ENCODE measurements around the gene MFAP4.

The MFAP4 gene

DNA sequence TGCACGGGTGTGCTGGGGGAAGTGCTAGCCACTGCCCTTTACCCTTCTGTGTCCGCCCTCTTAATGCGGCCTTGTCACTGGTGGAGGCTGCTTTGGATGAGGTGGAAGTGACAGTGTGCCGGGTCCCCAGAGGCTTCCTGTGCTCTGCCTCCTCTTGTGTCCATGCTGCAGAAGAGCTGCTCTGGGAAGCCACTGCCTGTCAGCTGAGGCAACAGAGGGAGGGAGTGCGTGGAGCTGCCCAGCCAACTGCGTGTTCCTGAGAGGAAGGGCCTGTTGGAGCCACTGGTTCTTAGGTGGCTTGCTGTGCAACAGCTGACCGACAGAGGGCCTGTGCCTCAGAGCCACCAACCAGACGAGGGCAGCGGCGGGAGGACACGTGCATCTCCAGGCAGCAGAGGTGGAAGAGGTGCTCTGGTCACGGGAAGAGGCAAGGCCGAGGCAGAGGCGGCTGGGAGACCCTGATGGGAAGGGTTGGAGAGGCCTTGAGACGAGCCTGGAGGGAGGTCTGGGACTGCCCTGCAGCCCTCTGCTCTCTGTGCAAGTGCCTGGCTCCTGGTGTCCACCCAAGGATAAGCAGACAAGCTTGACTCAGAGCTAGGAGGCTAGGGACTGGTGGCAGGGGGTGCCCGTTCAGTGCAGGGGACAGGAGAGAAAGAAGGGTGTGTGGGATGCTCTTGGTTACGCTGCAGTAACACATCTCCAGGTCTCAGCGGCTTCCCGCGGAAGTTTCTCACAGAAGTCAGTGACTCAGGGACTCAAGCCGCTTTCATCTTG is 49.9 kb downstream of the MFAP4 start:
- DNase-seq (ENCODE audit: low read depth in 1 of 2, low spot score in 1 of 2): no peak

DNA sequence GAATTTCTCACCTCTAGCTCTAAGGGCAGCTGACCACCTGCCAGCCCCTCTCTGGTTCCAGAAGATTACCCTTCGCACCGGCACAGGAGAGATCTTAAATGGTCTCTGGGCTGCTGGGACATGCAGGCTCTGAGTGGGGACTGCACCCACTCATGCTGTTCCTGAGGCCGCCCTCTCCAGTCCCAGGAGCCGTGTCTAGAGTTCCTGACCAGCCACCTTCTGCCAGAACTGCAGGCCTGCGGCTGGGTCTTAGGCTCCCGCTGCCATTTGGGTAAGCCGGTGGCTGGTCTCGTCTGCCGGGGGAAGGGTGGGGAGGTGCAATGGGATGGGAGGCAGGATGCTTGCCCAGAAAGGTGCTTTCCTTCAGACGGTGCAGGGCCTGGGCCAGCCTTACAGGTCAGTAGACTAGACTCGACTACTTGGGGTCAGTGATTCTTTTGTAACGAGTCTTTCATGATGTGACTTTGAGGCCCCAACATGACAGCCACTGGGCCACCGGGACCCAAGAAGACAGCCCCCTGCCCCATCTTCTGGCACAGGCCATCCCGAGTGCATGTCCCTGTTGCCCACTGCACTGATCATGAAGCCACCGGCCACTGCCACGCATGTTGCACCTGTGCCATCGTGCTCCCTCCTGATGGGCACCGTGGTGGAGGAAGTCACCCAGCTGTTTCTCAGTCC is 50.9 kb downstream of the MFAP4 start:
- no peak for DNase-seq (ENCODE audit: low read depth in 1 of 2, low spot score in 1 of 2)

DNA sequence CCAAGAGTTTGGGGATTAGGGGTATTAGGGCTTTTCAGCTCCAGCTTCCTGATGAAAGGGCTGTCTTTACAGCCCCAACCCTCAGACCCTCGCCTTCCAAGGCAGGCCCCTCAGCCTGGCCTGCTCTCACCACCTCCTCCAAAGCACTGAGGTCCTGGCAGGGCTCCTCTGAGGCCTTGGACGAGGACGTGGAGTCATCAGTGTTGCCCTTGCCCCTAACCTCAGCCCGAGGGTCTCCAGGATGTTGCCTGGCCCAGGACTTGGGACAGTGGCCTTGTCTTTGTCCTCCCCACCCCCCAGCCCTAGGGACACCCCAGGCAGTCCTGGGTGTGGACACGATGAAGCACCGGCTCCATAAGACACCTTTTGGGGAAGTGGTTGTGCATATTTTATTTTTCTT is 52.7 kb downstream of the MFAP4 start:
- no peak for DNase-seq (ENCODE audit: low read depth in 1 of 2, low spot score in 1 of 2)

DNA sequence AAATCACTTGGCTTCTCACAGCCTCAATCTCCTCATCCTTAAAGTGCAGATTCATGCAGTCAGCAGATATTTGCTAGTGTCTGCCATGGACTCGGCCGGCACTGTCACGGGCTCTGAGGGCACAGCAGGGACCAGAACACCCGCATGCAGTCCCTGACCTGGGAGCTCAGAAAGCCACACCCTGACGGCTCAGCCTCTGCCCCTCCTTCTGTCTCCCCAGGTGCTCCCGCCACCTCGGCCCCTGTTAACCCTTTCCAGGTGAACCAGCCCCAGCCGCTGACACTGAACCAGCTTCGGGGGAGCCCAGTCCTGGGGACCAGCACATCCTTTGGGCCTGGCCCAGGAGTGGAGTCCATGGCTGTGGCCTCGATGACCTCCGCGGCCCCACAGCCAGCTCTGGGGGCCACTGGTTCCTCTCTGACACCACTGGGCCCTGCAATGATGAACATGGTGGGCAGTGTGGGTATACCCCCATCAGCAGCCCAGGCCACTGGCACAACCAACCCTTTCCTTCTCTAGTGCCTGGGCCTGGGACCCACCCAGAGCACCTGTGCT is 53.2 kb downstream of the MFAP4 start:
- DNase-seq (ENCODE audit: low read depth in 1 of 2, low spot score in 1 of 2): no peak

Measured in stimulated activated CD4-positive, alpha-beta T cell treated with anti-CD3 and anti-CD28 coated beads, Interleukin-15, amount 100 ng/mL, for 1 hour (primary cell).